GM18526 (cell line): ENCODE data around the gene JKAMP.

Source experiments
- POLR2A ChIP-seq: IDR thresholded peaks from 3 replicates; pipeline ENCODE4 v1.6.1; 2011; ENCODE audit not compliant: insufficient read length; ENCODE audit errors: extremely low read depth

Gene JKAMP

GRCh38 chr14:59483819-59484638, at the start of gene JKAMP, which contains the start of gene L3HYPDH:
TSS of gene JKAMP (plus strand) at chr14:59484517. CDS start at chr14:59484590, 73 bp downstream.
TSS of gene L3HYPDH (minus strand) at chr14:59484408. CDS start at chr14:59484316, 92 bp downstream.
- peak; percentile 91 for TF ChIP-seq POLR2A

- TF ChIP-seq POLR2A = no peak
Measured at GRCh38 chr14:59435101-59435500, 49.2 kb upstream of the JKAMP start.

GRCh38 chr14:59435987-59436386, 48.3 kb upstream of the JKAMP start:
- TF ChIP-seq POLR2A = no peak

GRCh38 chr14:59438195-59438647, 46.1 kb upstream of the JKAMP start:
- no peak for TF ChIP-seq POLR2A

- no peak for TF ChIP-seq POLR2A
Measured at GRCh38 chr14:59439256-59439965, 44.9 kb upstream of the JKAMP start.

- TF ChIP-seq POLR2A = no peak
Measured at GRCh38 chr14:59450716-59451115, 33.6 kb upstream of the JKAMP start.

GRCh38 chr14:59451849-59452248, 32.5 kb upstream of the JKAMP start:
- TF ChIP-seq POLR2A = no peak

- TF ChIP-seq POLR2A = no peak
Measured at GRCh38 chr14:59454139-59454538, 30.2 kb upstream of the JKAMP start.

GRCh38 chr14:59455411-59455810, 28.9 kb upstream of the JKAMP start:
- TF ChIP-seq POLR2A = no peak

- TF ChIP-seq POLR2A = no peak
Measured at GRCh38 chr14:59458486-59458885, 25.8 kb upstream of the JKAMP start.

GRCh38 chr14:59460378-59460777, 23.9 kb upstream of the JKAMP start:
- no peak for TF ChIP-seq POLR2A

- TF ChIP-seq POLR2A = no peak
Measured at GRCh38 chr14:59461891-59462290, 22.4 kb upstream of the JKAMP start.

GRCh38 chr14:59463787-59464485, 20.4 kb upstream of the JKAMP start:
- no peak for TF ChIP-seq POLR2A

GRCh38 chr14:59464486-59465315, 19.6 kb upstream of the JKAMP start:
- peak; percentile 17 for TF ChIP-seq POLR2A
